ENCODE results near the gene C5orf15.
"Not testable (repeated sequence)": the region's sequence is repeated elsewhere in the genome, so short reads cannot be mapped to it uniquely, and the experiment has no call there.

The C5orf15 gene

DNA sequence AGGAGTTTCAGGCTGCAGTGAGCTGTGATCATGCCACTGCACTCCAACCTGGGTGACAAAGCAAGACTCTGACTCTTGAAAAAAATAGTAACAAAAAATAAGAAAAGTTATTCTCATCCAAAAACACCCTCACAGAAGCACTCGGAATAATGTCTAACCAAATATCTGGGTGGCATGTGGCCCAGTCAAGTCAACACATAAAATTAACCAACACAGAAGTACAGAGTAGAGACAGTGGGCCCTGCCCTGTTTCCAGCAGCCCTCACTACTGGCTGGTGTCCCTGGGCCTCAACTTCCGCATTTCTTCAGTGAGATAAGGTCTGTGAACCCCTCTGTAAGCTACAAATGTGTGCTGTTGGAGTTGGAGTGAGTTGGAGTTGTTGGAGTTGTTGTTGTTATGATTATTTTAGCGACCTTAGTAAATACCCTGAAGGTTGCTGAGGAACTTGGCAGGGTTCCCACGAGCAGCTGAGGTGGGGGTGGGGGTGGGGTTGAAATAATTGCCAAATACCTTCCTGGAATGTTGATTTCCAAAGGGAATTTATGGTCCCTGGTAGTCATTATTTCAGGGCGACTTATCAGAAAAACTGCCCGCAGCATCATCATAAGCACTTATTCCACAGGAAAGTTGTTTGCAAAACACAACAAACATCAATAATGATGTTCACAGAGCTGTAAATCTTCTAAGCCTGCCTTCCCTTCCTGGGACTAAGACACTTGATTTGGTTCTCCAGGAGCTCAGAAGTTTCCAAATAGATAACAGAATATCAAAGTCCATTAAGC is 30.2 kb downstream of the C5orf15 start:
- DNase-seq (ENCODE audit: low read depth in 2 of 2): no peak

DNA sequence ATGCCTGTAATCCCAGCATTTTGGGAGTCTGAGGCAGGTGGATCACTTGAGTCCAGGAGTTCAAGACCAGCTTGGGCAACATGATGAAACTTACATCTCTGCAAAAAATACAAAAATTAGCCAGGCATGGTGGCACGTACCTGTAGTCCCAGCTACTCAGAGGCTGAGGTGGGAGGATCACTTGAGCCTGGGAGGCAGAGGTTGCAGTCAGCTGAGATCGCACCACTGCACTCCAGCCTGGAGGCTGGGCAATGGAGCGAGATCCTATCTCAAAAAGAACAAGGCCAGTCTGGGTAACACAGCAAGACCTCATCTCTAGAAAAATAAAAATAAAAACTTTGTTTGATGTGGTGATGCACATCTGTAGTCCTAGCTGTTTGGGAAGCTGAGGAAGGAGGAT is 30.8 kb downstream of the C5orf15 start:
- not testable (repeated sequence) for DNase-seq (ENCODE audit: low read depth in 2 of 2)

DNA sequence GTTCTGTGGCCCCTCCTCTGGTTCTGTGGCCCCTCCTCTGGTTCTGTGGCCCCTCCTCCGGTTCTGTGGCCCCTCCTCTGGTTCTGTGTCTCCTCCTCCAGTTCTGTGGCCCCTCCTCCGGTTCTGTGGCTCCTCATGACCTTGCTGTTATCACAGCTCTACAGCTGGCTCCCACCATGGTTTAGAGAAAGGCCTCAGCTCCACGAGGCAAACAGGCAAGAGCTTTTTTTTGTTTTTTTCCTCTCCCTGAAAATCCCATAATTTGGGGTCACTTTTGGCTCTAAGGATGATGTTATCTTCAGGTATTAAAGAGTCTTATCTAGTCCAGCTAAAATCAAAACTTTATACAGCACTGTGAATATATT is 31.8 kb downstream of the C5orf15 start:
- no peak for DNase-seq (ENCODE audit: low read depth in 2 of 2)

DNA sequence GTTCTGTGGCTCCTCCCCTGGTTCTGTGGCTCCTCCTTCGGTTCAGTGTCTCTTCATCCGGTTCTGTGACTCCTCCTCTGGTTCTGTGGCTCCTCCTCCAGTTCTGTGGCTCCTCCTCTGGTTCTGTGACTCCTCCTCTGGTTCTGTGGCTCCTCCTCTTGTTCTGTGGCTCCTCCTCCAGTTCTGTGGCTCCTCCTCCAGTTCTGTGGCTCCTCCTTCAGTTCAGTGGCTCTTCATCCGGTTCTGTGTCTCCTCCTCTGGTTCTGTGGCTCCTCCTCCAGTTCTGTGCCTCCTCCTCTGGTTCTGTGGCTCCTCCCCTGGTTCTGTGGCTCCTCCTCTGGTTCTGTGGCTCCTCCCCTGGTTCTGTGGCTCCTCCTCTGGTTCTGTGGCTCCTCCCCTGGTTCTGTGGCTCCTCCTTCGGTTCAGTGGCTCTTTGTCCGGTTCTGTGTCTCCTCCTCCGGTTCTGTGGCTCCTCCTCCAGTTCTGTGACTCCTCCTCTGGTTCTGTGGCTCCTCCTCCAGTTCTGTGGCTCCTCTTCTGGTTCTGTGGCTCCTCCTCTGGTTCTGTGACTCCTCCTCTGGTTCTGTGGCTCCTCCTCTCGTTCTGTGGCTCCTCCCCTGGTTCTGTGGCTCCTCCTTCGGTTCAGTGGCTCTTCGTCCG is 32.3 kb downstream of the C5orf15 start:
- DNase-seq (ENCODE audit: low read depth in 2 of 2): not testable (repeated sequence)

DNA sequence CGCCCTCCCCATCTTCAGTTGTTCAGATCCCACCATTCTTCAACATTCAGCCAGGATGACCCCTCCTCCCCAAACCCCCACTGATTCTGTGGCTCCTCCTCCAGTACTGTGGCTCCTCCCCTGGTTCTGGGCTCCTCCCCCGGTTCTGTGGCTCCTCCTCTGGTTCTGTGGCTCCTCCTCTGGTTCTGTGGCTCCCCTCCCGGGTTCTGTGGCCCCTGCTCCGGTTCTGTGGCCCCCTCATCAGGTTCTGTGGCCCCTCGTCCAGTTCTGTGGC is 32.8 kb downstream of the C5orf15 start:
- DNase-seq (ENCODE audit: low read depth in 2 of 2): no peak

DNA sequence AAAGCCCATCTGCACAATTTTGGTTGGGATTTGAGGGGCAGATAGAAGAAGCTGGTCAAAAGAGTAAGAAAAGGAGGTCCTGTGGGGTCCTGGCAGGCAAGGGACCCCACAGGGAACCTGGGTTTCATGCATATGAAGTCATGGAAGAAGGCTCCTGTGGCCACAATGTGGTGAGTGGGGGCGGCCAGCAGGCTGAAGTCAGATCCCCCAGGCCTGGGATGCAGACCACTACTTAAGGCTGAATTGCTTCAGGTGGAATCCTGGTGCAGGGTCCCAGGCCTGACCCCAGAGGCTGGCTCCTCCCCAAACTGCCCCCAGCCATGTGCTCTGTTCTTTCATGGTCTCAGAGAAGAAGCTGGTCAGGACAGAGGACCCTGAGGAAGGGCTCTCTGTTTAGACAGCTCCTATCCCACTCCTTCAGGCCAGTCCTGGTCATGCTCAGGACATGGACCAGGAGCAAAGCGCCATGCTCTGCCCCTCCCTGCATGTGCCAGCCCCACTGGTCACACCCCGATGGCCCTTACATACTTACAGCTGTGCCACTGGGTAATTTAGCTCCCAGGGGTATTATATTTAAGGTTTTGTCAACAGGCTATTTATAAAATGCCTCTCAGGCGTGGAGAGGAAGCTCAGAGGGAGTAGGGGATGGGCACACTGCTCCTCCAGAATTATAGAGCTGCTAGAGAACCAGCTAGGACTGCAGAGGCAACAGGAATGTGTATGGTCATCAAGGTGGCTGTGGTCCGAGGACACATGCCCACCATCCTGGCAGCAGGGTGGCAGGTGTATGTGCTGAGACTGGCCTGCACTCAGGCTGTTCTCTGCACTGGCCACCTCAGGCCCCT is 33.4 kb downstream of the C5orf15 start:
- DNase-seq (ENCODE audit: low read depth in 2 of 2): no peak

DNA sequence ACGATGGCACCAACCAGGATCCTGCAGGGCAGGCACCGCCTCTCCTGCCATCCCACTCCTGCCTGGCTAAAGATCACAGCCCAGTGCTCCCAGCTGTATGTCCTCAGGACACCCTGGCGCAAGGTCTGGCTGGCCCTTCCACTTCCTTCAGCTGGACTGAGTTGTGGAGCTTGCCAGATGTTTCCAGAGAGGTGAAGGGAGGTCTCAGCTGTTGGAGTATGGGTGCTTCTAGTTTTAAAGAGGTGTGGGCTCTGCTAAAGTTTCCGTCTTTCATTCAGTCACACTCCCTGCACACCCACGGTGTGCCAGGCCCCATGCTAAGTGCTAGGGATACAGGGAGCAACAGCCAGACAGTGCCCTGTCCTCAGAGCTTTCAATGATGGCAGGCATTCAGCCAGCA is 34.1 kb downstream of the C5orf15 start:
- no peak for DNase-seq (ENCODE audit: low read depth in 2 of 2)

DNA sequence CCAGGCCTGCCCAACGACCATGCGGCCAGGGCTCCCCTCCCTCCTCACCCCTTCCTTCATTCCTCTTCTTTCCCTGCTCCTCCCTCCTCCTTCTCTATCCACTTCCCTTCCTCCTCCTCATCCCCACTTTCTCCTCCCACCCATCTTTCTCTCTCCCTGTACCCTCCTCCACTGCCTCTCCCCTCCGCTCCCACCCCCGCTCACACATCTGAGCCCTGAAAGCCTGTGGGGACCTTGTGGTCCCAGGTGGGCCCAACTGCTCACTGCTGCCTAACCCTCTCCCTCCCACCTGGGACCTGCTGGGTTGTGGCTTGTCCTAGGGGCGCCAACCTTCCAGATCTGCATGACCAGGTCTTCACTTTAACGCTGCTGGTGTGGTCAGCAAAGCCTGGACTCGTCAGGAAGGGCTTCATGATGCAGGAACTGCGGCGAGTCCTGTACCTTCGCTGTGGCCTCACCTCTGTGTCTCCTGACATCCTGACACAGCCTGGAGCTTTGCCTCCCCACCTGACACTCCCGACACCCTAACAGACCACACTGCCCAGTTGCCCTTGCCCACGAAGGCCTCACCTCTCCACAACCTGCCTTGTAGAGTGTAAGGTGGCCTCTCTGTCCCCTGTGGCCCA is 34.6 kb downstream of the C5orf15 start:
- no peak for DNase-seq (ENCODE audit: low read depth in 2 of 2)

DNA sequence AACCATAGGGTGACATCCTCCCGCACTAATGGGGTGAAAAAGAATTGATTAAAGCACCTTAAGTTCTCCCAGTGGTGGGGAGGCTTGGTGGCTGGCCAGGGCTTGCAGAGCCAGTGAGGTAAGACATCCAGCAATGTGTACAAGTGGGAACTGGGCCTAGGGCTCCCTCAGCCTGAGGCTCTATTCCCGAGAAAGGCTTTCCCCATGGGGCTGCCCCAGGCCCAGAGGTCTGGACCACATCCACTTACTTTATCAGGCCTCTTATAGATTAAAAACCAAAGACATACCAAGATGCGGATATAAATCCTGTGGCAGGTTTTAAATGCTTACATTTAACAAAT is 35.3 kb downstream of the C5orf15 start:
- no peak for DNase-seq (ENCODE audit: low read depth in 2 of 2)

DNA sequence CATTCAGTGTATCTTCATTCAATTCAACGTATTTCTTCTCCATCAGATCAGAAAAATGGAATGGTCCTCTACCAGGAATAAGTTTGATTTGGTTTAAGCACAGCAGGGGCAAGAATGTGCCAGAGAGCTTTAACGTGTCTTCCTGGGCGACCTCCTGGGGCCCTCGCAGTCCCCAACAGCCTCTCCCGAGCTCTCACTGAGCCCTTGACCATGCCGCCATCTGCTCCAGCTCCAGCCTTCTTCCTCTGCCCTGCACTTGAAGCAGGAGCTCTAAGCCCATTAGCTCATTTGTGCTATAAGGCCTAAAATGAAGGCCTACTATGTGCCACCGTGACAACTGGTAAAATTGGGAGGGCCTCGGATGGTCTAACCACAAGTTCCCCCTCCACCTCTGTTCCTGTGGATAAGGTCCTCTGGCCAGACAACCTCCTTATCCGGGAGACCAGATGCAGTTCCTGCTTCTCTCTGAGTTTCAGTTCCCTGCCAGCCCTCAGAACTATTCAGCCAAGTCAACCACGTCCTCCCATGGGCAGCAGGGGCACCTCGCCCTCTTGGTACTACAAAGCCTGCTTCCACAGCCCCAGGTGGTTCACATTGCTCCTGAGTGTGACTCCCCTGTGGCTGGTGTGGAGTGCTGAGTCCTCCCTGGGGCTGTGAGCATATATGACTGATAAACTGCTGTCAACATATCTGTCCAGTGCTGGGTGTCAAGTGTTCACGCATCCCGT is 35.8 kb downstream of the C5orf15 start:
- DNase-seq (ENCODE audit: low read depth in 2 of 2): no peak

DNA sequence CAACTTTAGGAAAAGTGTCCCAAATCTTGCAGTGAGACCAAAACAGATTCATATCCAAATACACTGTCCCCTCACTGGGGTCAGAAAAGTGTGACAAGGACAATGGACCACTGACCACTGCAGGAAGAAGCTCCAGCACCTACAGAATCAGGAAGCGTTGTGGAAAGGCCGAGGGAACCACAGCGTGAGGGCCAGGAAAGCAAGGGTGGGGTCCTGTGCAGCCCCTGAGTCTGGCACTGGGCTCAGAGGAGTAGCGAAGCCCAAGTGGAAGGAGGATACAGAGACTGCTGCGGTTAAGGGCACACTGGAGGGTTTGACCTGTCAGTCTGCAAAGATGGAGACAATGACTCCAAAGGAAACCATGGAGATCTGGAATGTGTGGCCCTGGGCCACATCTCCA is 36.9 kb downstream of the C5orf15 start:
- DNase-seq (ENCODE audit: low read depth in 2 of 2): no peak

DNA sequence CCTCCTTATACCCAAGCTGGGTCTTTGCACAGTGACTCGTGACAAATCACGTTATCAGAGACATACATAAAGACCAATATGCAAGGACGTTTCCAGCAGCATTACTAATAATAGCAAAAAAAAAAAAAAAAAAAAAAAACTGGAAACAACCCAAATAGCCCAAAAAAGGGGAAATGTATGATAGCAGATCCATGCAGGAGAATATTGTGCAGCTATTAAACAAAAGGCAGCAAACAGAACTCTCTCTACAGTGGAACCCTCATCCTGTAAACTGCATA is 37.7 kb downstream of the C5orf15 start:
- no peak for DNase-seq (ENCODE audit: low read depth in 2 of 2)

DNA sequence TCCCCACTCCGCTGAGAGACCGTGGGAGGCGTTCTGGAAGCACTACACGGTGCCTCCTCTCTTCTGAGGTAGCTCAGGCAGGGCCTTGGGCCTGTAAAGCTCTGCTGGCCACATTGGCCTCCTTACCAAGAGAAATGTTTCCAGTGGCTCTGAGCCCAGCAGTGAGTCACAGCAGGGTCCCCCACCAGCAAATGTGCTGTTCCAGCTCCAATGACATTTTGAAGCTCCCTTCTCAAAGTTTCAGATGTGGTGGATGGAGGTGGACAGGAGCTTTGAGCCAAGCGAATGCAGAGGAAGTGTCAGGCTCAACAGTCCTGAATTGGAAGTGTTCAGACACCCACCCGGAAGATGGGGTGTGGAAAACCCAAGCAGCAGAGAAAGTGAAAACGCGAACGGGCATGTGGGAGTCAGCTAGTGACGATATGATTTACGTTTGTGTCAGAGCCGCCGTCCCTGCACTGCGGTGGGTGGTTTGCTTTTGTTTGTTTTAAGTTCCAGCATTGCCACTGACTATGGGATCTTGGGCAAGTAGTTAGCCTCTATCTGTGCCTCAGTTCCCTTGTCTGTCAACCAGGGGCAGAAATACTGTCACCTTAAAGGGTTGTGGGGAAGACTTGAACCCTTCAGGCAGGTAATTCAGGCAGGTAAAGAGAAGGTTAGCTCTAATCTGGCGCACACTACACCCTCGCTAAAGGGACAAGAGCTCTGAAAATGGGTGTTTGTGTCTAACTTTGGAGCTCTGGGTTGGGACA is 38.2 kb downstream of the C5orf15 start:
- DNase-seq (ENCODE audit: low read depth in 2 of 2): peak; percentile 52 to 57

DNA sequence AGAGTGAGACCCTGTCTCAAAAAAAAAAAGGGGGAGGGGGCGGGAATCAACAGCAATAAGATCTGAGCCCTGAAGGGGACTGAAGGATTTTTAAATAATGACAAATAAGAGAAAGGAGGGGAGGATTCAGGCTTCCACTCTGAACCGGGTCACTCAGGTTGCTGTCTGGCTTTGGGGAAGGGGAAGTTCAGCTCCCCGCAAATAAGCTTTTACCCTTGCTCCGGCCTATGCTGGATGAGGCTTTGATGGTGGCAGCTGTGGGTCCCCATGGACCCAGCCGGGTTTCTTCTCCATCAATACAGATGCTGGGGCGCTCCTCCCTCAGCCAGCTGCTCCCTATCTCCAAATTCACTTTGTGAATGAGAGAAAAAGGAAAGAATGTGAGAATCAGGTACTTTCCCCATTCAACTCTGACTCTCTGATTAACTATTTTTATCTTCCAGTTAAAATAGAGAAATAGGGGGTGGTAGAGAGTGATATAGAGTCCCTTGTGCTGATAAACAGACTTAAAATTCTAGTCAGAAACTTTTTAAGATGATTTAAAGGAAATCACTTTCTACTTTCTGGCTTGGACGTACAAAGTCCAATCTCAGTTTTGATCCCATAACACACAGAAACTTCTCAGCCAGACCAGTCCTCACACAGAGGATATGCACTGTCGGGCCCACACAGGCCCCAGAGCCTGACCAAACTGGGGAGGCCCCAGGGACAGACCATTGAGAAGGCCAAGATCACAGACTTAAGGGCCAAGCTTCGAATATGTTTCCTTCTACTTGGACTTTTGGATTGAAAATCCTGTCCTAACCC is 39.6 kb downstream of the C5orf15 start:
- DNase-seq (ENCODE audit: low read depth in 2 of 2): no peak

DNA sequence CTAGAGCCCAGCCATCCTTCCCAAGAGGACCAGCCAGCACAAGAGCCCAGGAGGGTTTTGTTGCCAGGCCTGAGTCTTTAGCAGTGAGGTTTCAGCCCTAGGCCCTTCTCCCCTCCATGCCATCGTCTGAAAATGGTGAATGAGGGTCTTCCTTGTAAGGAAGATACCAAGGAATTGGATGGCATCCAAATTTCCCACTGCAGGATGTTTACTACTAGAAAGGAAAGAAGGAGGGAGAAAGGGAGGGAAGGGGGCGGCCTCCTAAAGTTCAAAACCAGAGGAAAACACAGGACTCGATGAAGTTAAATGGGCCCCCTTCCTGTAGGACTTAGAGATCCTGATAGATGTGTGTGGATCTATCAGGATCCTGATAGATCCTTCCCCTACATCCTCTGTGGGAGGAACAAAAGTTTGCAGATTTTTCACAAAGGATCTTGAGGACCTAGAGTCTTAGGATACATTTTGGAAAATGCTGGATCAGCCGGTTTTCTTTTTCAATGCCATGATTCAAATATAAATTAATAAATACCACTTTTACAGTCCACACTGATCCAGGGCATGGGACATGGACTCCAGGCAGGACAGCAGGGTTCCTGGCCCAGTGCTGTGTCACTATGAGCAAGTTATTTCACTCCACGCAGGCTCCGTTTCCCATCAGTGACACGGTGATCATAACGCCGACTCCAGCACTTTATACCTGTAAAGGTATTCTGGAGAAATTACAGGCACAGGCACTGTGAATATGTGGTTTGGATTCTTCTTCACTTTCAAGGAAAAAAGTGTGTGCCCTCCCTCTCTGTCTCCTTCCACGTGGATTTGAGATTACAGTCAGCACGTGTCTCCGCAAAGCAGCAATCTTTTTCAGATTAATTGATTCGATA is 40.9 kb downstream of the C5orf15 start:
- no peak for DNase-seq (ENCODE audit: low read depth in 2 of 2)

DNA sequence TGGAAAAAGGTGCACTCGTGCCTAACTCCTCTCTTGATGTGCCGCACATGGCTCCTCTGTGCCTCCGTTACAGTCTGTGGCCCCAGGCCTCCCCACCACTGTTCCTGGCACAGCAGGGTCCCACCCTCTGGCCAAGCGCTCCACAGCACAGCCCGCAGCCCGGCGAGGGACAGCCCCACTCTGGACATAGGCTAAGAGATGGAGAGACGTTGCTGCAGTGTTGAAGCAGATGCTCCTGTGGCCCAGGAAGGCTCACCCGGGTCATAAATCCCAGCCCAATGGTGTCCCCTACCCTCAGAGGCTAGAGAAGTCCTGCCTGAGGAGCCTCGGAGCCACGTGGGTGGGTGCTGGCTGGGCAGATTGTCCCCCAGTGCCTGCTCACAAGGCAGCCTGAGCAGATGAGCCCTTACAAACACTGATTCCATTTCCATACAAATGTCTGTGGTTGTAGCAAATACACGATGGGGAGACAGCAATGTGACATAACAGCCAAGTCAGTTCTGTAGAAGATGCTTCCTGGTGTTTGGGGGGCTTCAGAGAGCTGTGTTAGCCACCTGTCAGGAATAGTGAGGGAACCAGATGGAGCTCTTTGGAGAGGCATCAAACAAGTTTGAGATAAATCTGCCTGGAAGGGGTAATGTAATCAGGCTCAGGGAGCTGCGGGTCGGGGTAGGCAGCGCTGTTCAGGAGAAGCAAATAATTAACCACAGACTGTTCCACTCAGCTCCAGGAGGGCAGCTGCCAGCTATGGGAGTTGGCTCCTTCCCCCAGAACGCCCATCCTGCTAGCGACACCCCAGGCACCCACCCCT is 41.7 kb downstream of the C5orf15 start:
- no peak for DNase-seq (ENCODE audit: low read depth in 2 of 2)

DNA sequence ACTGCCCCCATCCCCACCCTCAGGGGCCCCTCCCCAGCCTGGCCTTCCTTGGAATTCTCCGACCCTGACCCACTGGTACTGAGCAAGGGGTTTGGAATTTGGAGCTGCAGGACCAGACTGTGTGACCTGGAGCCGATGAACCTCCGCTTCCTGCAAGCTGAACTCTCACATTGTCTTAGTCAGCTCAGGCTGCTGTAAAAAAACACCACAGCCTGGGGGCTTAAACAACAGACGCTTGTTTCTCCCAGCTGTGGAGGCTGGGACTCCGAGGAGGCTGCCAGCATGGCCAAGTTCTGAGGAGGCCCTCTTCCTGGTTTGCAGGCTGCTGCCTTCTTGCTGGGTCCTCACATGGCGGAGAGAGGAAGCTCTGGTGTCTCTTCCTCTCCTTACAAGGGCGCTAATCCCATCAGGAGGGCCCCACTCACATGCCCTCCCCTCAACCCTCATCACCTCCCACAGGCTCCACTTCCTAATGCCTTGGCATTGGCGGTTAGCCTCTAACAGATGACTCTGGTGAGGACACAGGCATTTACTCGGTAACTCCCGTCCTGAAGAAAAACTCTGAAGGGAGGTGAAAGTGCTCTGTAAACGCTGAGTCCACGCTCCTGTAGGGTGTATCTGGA is 42.4 kb downstream of the C5orf15 start:
- DNase-seq (ENCODE audit: low read depth in 2 of 2): no peak

DNA sequence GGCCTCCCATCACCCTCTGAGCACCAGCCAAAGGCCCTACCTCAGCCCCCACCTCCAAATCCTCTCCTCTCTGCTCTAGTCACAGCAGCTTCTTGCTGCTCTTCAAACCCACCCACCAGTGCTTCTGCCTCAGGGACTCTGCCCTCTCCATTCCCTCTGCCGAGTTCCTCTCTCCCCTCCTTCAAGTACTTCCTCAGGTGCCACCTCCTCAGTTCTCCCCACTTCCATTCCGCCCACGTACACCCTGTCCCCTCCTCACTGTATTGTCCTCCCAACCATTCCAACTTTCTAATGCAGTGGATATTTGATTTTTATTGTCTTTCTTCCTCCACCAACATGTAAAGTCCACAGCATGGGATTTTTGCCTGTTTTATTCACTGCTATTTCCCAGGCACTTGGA is 43.2 kb downstream of the C5orf15 start:
- no peak for DNase-seq (ENCODE audit: low read depth in 2 of 2)

Measured in stimulated activated CD8-positive, alpha-beta memory T cell treated with anti-CD3 and anti-CD28 coated beads, Interleukin-7, amount 100 ng/mL, for 4 hours (primary cell).